Activated T-helper 2 cell treated with anti-CD3 and anti-CD28 coated beads, Interferon-gamma antibody, Interleukin-2, Interleukin-4, amounts not matched to agents 10 μg/mL and 5 μg/mL and 100 μg/mL, durations not matched to agents 14 hours and 24 hours and 36 hours (primary cell): ENCODE data around the gene MARCKSL1. TPM values are rescaled to one million over a fixed set of nuclear protein-coding genes. Genes with fewer than 3 reads are reported as not detected.
"Not testable (repeated sequence)": the region's sequence is repeated elsewhere in the genome, so short reads cannot be mapped to it uniquely, and the experiment has no call there.

ENCODE experiments used
- DNase-seq: peaks from one replicate; pipeline ENCODE4 v3.0.0; 2021; ENCODE audit warnings: low spot score
- H3K27ac Mint-ChIP-seq: one replicate; pipeline ENCODE4 v1.8.0; 2021; ENCODE audit warnings: mixed read lengths
- H3K27me3 Mint-ChIP-seq: one replicate; pipeline ENCODE4 v1.8.0; 2021; ENCODE audit warnings: low read depth, mixed read lengths
- H3K36me3 Mint-ChIP-seq: one replicate; pipeline ENCODE4 v1.8.0; 2021; ENCODE audit warnings: low read depth, mixed read lengths
- H3K4me1 Mint-ChIP-seq: one replicate; pipeline ENCODE4 v1.8.0; 2021; ENCODE audit warnings: low read depth, mixed read lengths
- H3K4me3 Mint-ChIP-seq: one replicate; pipeline ENCODE4 v1.8.0; 2021; ENCODE audit warnings: low read depth, mild to moderate bottlenecking, moderate library complexity, mixed read lengths
- H3K9me3 Mint-ChIP-seq: one replicate; pipeline ENCODE4 v1.8.0; 2021; ENCODE audit warnings: mixed read lengths
- intact Hi-C: fragments of 100-400 bp; cut with micrococcal nuclease; formaldehyde crosslinking; loops from one replicate; pipeline ENCODE4 v1.15.1; 2023
- total RNA-seq: library from RNA; stranded (reverse); gene quantifications from 2 replicates; pipeline ENCODE4 v1.2.3, GENCODE V29; 2022

Gene MARCKSL1
- total RNA-seq, 1 donor from 2014 or later: 42.5 TPM

- Mint-ChIP-seq H3K27ac (peak overlapping the region; percentile 42), H3K27me3 (no peaks in the 10 kb centered on the region), H3K4me3 (no peak overlapping the region), H3K4me1 (peaks cover 47% of the 10 kb centered on the region), H3K36me3 (peaks cover 38% of the 10 kb centered on the region), H3K9me3 (no peaks in the 10 kb centered on the region)
- no peak for DNase-seq
- intact Hi-C loops: no loop called here
These were observed 24.2 kb downstream of the MARCKSL1 start for GRCh38 chr1:32311709-32312393.

DNA sequence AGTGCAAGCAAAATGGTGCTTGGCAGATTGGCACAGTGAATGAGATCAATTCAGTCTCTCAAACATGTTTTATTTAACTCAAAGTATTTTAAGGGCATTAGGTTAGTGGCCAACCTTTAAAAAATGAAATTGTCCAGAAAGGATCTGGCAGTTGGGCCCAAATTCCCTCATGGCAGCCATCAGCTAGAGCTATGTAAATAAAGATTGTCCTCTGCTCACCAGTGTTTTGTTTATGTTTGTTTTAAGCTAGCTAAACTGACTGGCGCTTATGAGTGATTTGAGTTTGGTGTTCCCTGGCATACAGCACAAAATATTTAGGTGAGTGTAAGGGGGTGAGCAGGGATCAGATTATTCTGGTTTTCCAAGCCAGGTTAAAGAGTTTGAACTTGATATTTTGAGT, 26.1 kb downstream of the MARCKSL1 start:
- no peak for DNase-seq
- H3K4me1 Mint-ChIP-seq: peaks cover 45% of the 10 kb centered on the region
- H3K4me3 Mint-ChIP-seq: no peak overlapping the region
- H3K9me3 Mint-ChIP-seq: no peaks in the 10 kb centered on the region
- no peak overlapping the region for H3K27ac Mint-ChIP-seq
- peaks cover 47% of the 10 kb centered on the region for H3K36me3 Mint-ChIP-seq
- H3K27me3 Mint-ChIP-seq: no peaks in the 10 kb centered on the region
- intact Hi-C loops: no loop called here

GRCh38 chr1:32307324-32307723, 28.7 kb downstream of the MARCKSL1 start:
- Mint-ChIP-seq H3K27me3 (no peaks in the 10 kb centered on the region), H3K4me1 (peaks cover 42% of the 10 kb centered on the region), H3K4me3 (no peak overlapping the region), H3K36me3 (peaks cover 60% of the 10 kb centered on the region), H3K9me3 (no peaks in the 10 kb centered on the region), H3K27ac (peak overlapping the region; percentile 38)
- intact Hi-C loops: no loop called here
- no peak for DNase-seq

GRCh38 chr1:32305310-32305709, 30.7 kb downstream of the MARCKSL1 start:
- Mint-ChIP-seq H3K9me3 (no peaks in the 10 kb centered on the region), H3K4me1 (peaks cover 32% of the 10 kb centered on the region), H3K27ac (no peak overlapping the region), H3K27me3 (no peaks in the 10 kb centered on the region), H3K36me3 (peaks cover 72% of the 10 kb centered on the region), H3K4me3 (no peak overlapping the region)
- no peak for DNase-seq
- intact Hi-C loops: no loop called here

DNA sequence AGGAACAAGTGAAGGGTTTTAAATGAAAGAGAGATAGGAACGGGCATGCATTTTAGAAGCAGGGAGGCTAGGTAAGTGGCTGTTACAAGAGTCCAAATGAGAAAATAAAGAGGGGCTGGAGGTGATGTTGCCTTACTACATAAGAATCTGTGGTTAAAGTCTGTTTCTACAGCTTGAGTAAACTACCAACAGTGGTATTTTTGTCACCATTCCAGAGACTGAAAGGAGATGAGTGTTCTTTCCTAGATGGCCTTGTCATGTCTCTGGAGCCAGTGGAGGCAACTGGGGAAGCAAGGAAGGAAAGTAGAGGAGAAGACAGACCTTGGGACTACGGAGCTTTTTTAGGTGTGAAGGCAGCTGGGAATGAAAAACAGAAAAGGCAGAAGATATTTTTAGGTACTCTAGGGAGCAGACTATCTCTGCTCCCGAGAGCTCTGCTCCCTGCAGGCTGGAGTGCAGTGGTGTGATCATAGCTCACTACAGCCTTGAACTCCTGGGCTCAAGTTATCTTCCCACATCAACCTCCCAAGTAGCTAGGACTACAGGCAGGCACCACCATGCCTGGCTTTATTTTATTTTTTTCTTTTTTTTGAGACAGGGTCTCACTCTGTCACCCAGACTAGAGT, 31.9 kb downstream of the MARCKSL1 start:
- Mint-ChIP-seq H3K27ac (no peak overlapping the region), H3K9me3 (no peaks in the 10 kb centered on the region), H3K4me3 (no peak overlapping the region), H3K27me3 (no peaks in the 10 kb centered on the region), H3K4me1 (peaks cover 26% of the 10 kb centered on the region), H3K36me3 (peaks cover 71% of the 10 kb centered on the region)
- no peak for DNase-seq
- intact Hi-C loops: no loop called here

- Mint-ChIP-seq H3K4me3 (no peak overlapping the region), H3K27ac (no peak overlapping the region), H3K4me1 (peaks cover 22% of the 10 kb centered on the region), H3K27me3 (no peaks in the 10 kb centered on the region), H3K36me3 (peaks cover 71% of the 10 kb centered on the region), H3K9me3 (no peaks in the 10 kb centered on the region)
- DNase-seq: no peak
- intact Hi-C loops: no loop called here
These were observed 32.7 kb downstream of the MARCKSL1 start for GRCh38 chr1:32303358-32303757.

- no peak for DNase-seq
- Mint-ChIP-seq H3K27me3 (no peaks in the 10 kb centered on the region), H3K4me1 (peaks cover 31% of the 10 kb centered on the region), H3K9me3 (no peaks in the 10 kb centered on the region), H3K27ac (no peak overlapping the region), H3K36me3 (peaks cover 66% of the 10 kb centered on the region), H3K4me3 (no peak overlapping the region)
- intact Hi-C loops: no loop called here
These were observed 36.7 kb downstream of the MARCKSL1 start for GRCh38 chr1:32299327-32299726.

DNA sequence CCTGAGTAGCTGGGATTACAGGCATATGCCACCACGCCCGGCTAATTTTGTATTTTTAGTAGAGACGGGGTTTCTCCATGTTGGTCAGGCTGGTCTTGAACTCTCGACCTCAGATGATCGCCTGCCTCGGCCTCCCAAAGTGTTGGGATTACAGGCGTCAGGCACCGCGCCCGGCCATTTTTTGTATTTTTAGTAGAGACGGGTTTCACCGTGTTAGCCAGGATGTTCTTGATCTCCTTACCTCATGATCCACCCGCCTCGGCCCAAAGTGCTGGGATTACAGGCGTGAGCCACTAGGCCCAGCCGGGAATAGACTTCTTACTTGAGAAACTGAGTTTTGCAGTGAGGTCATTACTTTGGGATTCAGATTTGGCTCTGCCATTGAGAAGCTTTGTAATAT, 37.8 kb downstream of the MARCKSL1 start:
- DNase-seq, H3K27ac Mint-ChIP-seq, H3K9me3 Mint-ChIP-seq, intact Hi-C loops, H3K4me3 Mint-ChIP-seq, H3K27me3 Mint-ChIP-seq: not testable (repeated sequence)
- H3K4me1 Mint-ChIP-seq: peaks cover 31% of the 10 kb centered on the region
- peaks cover 55% of the 10 kb centered on the region for H3K36me3 Mint-ChIP-seq

DNA sequence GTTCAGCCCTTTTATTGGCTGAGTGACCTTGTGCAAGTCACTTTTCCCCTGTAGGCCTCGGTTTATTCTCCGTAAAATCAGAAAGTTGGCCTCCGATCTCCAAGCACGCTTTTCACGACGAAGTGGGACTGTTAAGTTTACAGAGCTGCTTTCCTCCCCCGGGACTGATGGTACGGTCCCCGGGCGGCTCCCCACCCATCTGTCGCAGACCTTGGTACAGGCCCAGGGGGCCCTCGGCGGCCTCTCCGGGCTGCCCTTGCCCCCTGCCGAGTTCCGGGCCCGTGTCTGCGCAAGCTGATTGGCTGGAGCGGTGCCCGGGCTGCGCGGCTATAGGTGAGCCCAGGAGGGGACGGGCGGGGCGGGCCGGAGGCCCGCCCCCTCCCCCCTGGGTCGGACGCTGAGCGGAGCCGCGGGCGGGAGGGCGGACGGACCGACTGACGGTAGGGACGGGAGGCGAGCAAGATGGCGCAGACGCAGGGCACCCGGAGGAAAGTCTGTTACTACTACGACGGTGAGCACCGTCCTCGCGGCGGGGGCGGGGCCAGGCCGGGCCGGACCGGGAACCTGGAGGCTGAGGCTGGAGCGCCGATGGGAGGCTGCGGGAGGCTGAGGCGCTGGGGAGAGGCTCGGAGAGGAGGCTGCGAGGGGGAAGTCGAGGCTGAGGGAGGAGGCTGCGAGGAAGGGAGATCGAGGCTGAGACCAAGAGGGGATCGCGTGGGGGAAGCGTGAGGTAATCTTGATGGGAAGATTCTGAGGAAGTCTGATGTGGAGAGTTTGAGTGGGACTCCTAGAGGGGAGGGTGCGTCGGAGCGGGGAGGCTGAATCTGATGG, 44.1 kb downstream of the MARCKSL1 start, which contains the start of gene HDAC1:
HDAC1 (plus strand) TSS at position 376 of the 831 bp plus-strand sequence; CDS start at position 463, 87 bp downstream.
- H3K4me3 Mint-ChIP-seq: peak within 1 kb of the TSS; percentile 94
- H3K9me3 Mint-ChIP-seq: no peaks in the 10 kb centered on the region
- peaks cover 36% of the 10 kb centered on the region for H3K36me3 Mint-ChIP-seq
- intact Hi-C loops: loop anchor here (2.0 to 5.0 kb wide), 3 partner anchors 37 to 69 kb away; partner anchors contain the start of genes EIF3I, MARCKSL1 and TMEM234
- peak within 1 kb of the TSS; percentile 99 for H3K27ac Mint-ChIP-seq
- DNase-seq: peak; percentile 96
- no peaks in the 10 kb centered on the region for H3K27me3 Mint-ChIP-seq
- H3K4me1 Mint-ChIP-seq: peaks cover 34% of the 10 kb centered on the region

DNA sequence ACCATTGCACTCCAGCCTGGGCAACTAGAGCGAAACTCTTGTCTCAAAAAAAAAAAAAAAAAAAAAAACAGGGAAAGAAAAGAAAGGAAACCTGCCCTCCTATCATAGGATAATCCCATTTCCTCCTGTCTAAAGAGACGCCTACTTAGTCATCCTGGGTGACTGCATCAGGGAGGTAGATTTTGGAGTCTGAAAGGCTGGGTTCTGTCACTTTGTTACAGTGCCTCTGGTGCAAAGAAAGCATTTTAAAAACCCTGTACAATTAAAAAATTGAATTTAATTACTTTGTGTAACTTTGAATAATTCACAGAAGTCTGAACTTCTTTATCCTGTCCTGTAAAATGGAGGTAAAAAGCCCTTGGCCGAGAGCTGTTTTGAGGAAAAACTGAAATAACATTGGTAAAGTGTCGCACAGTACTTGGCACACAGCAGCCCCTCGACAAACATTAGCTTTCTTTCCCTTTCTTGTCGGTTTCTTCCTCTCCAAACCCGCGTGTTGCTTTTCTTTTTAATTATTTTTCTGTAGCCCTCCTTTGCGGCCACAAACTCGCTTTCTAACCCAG, 44.8 kb downstream of the MARCKSL1 start:
- H3K4me3 Mint-ChIP-seq: peak overlapping the region; percentile 94
- peak overlapping the region; percentile 99 for H3K27ac Mint-ChIP-seq
- DNase-seq: no peak
- intact Hi-C loops: loop anchor here (2.0 to 5.0 kb wide), 3 partner anchors 36 to 68 kb away; partner anchors contain the start of genes EIF3I, MARCKSL1 and TMEM234
- H3K4me1 Mint-ChIP-seq: peaks cover 28% of the 10 kb centered on the region
- H3K36me3 Mint-ChIP-seq: peaks cover 35% of the 10 kb centered on the region
- no peaks in the 10 kb centered on the region for H3K9me3 Mint-ChIP-seq
- no peaks in the 10 kb centered on the region for H3K27me3 Mint-ChIP-seq

GRCh38 chr1:32289256-32289655, 46.8 kb downstream of the MARCKSL1 start:
- Mint-ChIP-seq H3K27me3 (no peaks in the 10 kb centered on the region), H3K4me3 (no peak overlapping the region), H3K9me3 (no peaks in the 10 kb centered on the region), H3K36me3 (peaks cover 33% of the 10 kb centered on the region), H3K27ac (no peak overlapping the region), H3K4me1 (peaks cover 13% of the 10 kb centered on the region)
- intact Hi-C loops: no loop called here
- DNase-seq: no peak

GRCh38 chr1:32286763-32287162, 49.3 kb downstream of the MARCKSL1 start:
- H3K27me3 Mint-ChIP-seq: no peaks in the 10 kb centered on the region
- H3K27ac Mint-ChIP-seq: peak overlapping the region; percentile 28
- H3K9me3 Mint-ChIP-seq: no peaks in the 10 kb centered on the region
- no peak overlapping the region for H3K4me3 Mint-ChIP-seq
- H3K4me1 Mint-ChIP-seq: peaks cover 8% of the 10 kb centered on the region
- peaks cover 40% of the 10 kb centered on the region for H3K36me3 Mint-ChIP-seq
- DNase-seq: no peak
- intact Hi-C loops: no loop called here
